ENCODE measurements around the gene TFF2.

The TFF2 gene

DNA sequence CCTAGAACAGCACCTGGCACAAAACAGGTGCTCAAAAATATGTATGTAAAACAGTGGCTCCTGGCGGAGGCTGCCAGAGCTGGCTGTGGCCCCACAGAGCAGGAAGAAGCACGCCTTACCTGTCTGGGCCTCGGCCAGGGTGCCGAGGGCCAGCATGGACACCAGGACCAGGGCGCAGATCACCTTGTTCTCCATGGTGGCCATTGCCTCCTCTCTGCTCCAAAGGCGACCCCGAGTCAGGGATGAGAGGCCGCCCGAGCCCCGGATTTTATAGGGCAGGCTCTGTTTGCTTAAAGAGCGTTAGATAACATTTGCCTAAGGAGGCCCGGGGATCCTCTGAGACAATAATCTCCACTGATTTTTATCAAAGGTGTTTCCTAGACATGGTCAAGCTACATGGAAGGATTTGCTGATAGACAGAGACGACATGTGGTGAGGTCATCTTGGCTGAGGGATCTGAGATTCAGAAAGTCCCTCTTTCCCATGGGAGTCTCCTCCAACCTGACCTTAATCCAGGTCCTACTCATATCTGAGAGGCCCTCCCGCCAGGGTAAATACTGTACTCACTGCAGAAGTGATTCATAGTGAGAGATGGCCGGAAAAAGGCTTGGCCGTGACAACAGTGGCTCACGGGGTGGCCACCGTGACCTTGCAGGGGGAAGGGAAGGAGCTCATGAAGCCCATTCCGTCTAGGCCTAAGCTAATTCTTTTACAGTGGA lies 15.7 kb upstream of the TFF2 start, which contains the start of gene TFF1:
TFF1 (minus strand) TSS at position 244 of the 719 bp plus-strand sequence; CDS start at position 204, 40 bp downstream.
- DNase-seq, result no peak

DNA sequence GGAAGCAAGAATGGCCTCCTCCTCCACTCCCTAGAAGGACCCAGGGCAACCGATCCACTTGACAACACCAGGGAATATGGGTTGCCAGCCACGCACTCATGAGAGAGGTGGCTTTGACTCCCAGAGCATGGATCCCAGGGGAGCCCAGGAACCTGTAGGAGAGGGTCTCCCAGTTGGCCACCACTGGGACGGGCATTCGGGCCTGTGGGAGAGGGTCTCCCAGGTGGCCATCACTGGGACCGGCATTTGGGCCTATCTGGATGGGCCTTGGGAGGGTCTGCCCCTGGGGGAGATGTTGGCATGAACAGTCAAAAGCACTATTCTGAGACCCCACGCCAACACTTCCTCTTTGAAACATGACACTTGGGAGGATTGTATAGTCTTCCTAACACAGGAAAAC lies 15.0 kb upstream of the TFF2 start:
- no peak for DNase-seq

DNA sequence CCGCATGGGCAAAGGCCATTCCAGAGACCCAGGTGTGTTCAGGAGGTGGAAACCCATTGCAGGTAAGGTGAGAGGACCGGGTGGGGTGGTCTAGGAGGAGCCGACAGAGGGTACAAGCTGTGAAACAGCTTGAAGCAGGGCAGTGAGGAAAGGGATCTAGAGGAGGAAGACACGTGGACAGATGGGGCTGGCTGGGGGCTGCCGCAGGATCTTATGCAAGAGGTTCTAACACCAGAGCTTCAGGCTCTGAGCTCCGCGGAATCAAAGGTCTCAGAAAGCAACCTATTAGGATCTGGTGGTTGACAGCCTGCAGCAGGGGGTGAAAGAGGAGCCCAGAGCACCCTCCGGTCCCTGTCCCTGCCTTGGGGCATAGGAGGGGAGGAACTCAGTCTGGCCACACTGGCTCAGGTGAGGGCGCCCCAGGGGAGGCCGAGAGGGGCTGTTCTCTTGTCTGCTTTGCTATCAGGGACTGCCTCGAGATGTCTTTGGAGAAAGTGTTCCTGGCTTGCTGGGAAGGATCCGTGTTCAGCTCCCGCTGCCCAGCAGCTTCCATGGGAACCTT lies 13.6 kb upstream of the TFF2 start:
- DNase-seq, result no peak

DNA sequence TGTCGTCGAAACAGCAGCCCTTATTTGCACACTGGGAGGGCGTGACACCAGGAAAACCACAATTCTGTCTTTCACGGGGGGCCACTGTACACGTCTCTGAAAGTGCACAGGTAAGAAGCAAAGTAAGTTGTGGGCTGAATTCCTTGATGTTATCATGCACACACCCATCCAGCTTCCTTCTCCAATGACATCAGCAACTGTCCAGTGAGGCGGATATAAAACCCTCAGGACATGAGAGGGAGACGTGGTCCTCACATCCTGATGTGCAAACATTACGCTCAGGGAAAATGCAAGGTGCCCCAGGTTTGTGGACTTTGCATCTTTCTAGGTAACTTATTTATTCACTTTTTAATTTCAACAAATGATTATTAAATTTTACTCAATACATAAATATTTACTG lies 12.5 kb upstream of the TFF2 start:
- no peak for DNase-seq

DNA sequence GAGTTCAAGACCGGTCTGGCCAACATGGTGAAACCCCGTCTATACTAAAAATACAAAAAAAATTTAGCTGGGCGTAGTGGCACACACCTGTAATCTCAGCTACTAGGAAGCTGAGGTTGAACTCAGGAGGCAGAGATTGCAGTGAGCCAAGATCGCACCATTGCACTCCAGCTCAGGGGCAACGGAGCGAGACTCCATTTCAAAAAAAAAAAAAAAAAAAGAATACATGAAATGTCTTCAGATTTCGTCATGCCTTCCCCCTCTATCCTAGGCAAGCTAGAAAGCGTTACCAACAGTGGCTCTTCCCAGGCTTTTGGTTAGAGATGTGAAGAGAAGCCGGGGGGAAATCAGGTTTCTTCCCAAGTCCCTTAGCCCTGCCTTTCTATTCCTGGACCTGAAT lies 11.9 kb upstream of the TFF2 start:
- DNase-seq, result no peak

DNA sequence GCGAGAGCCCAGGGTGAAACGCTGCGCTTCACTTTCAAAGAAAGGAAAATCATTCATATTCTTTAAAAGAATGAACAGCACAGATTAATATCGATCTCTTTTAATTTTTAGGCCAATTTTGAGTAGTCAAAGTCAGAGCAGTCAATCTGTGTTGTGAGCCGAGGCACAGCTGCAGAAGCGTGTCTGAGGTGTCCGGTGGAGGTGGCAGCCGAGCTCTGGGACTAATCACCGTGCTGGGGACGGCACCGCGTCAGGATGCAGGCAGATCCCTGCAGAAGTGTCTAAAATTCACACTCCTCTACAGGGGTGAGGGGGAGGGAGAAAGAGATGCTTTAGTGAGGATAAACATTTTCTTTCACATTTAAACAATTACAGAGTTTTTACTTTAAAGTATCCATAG lies 11.4 kb upstream of the TFF2 start:
- DNase-seq, result no peak

DNA sequence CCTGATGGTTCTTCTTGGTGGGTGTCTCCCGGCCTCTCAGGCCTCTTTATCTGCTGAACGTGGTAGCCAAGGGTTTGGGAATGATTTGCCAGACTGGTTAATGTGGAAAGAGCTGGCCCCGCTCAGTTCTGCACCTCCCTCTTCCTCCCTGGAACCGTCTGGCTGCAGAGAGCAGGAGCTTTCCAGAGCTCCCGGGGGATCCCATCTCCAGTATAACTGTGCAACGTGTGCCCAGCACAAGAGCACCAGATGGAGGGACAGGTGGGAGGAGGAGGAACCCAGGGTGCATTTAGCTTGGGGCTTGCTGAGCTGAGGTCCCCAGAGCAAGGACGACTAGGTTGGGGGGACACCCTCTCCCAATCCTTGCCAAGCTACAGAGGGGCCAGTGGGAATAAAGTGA lies 10.5 kb upstream of the TFF2 start:
- no peak for DNase-seq

DNA sequence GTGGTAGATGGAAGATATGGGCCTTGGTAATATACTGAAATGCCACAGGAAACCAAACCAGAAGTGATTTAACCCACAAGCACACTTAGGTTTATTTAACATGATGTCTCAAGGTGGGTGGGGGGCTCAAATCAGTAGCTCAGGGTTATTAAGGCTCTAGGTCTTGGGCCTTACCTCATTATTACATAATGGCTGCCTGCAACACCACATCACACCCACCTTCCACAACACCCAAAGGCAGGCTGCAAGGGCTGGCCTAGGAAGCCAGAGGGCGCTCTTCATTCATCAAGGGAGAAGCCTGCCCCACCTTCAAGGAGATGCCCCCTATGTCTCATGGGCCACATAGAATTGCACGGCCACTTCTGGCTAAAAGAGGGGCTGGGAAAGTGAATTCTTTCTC lies 9.5 kb upstream of the TFF2 start:
- DNase-seq, result no peak

DNA sequence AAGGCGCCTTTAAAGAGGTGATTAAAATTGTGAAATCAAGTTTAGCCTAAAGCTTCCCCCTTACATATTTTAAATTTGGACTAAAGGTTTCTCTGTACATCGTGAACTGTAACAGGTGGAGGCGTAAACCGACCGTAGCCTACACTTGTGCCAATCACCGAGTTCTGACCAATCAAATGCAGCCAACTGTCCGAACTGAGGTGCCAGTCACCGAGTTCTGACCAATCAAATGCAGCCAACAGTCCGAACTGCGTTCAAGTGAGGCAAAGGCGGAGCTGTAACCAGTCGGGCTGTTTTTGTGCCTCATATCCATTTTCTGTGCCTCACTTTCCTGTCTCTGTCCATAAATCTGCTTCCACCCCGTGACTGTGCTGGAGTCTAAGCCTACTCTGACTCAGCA lies 8.1 kb upstream of the TFF2 start:
- DNase-seq, result no peak

DNA sequence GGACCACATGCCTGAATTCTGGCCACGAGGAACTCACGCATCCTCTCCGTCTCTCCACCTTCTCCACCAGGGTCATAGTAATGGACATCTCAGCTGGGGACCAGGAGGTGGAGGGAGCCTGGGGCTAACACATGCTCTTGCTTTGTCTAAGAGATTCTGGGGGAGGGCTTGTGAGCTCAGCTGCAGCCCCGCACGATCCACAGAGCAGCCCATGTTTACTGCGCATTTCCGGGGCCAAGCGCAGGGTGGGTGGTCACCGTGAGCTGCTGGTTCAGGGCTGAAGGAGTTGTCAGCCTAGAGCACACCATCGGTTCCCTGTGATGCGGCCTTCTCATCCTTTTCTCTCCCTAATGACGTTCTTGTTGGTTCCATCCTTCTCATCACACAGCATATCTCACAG lies 7.5 kb upstream of the TFF2 start:
- DNase-seq, result no peak

DNA sequence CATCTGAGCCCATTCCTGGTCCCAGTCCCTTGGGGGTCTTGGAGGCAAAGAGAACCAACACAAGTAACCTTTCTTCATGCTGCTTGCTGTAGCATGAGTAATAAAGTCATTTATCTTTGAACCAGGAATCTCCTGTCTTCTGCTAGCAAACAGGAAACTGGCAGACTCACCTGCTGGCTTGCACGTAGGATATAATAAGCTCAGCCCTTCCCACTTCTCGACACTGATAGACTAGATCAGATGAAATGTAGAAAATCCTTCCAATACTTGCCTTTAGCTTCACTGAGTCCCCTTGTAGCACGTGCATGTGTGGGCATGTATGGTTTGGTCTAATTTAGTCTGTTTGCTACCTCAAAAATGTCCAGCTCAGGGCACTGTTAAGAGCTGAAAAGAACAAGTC lies 6.5 kb upstream of the TFF2 start:
- no peak for DNase-seq

DNA sequence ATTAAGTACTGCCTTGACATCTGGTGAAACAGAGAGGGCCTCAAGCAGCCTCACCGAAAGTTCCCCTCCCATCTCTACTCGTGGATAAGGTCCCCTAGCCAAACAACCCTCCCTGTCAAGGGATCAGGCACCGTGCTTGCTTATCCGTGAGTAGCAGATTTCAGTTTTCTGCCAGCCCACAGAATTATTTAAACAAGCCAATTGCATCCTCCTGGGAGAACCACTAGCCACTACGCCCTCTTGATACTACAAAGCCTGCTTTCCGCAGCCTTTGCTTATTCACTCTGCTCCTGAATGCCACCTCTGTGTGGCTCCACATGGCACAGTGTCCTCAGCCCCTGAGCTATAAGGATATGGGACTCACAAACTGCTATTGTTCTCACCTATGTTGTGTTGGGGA lies 5.9 kb upstream of the TFF2 start:
- DNase-seq, result no peak

DNA sequence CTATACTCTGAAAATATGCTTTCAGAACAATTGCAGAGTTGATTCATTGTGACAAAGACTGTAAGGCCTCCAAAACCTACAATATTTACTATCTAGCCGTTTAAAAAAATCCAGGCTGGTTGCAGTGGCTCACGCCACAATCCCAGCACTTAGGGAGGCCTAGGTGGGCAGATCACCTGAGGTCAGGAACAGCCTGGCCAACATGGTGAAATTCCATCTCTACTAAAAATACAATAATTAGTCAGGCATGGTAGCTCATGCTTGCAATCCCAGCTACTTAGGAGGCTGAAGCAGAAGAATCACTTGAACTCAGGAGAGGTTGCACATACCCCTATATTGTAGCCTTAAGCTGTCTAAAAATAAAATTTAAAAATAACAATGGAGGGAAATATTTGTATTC lies 5.3 kb upstream of the TFF2 start:
- DNase-seq, result no peak

DNA sequence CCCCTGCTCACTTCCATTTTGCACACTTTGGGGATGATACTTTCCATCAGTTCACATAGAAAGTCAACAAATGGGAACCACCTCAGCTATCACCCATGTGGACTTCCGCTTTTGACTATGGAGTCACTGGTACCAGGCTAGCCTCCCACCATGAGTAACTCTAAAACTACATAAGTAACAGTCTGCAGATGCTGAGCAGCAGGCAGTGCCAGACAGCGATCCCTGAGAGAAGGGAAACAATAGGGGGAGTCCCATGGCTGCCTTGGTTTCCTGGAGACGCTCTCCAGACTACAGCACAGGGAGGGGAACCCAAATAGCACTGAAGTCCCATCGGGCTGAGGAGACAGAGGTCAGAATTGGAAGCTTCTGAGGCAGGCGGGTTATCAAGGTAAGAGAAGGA lies 2.8 kb upstream of the TFF2 start:
- DNase-seq, result no peak

DNA sequence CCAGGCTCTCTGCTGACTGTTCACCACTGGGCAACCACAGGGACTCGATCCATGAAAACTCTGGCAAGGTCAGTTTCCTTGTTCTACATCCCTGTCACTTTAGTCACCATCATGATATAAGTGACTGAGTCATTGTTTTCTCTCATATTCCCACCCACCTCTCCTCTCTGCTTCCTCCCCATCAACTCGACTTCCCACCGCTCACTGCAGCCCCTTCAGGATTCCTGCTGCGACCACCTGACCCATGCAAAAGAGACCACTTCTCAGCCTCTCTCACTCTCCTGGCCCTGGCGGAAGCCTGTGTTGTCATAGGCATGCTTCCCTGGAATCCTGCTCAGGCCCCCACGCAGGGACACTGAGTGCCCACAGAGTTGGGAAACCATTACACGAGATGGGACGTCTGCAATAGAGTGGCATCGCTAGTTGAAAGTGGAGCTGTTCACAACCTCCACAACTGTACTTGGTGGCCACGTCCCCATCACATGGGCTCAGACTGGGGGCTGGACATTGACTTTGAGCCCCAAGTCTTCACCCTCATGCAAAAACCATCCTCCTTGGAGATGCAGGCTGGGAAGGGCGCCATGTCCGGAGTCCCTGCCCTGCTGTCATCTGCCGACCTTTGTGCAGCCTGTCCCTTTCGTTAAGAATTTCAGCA lies 1.8 kb upstream of the TFF2 start:
- DNase-seq, result no peak

DNA sequence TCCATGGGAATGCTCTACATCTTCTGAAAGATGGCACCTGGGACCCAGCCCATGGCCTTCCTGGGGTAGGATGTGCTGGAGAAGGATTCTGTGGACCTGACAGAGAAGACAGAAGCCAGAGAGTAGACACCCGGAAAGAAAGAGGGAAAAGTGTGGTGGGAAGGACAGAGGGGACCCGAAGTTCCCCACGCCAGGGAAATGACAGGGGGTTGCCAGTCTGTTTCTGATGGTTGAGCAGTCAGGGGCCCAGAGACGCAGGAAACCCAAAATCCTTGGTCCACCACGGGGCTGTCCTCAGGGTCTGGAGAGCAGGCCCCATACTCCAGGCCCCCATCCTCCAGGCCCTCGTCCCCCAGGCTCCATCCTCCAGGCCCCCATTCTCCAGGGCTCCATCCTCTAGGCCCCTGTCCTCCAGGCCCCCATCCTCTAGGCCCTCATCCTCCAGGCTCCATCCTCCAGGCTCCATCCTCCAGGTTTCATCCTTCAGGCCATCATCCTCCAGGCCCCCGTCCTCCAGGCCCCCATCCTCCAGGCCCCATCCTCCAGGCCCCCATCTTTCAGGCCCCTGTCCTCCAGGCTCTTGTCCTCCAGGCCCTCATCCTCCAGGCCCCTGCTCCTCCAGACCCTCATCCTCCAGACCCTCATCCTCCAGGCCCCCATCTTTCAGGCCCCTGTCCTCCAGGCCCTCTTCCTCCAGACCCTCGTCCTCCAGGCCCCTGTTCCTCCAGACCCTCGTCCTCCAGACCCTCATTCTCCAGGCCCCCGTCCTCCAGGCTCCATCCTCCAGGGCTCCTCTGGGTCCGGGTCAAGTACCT lies 1.0 kb upstream of the TFF2 start:
- no peak for DNase-seq

DNA sequence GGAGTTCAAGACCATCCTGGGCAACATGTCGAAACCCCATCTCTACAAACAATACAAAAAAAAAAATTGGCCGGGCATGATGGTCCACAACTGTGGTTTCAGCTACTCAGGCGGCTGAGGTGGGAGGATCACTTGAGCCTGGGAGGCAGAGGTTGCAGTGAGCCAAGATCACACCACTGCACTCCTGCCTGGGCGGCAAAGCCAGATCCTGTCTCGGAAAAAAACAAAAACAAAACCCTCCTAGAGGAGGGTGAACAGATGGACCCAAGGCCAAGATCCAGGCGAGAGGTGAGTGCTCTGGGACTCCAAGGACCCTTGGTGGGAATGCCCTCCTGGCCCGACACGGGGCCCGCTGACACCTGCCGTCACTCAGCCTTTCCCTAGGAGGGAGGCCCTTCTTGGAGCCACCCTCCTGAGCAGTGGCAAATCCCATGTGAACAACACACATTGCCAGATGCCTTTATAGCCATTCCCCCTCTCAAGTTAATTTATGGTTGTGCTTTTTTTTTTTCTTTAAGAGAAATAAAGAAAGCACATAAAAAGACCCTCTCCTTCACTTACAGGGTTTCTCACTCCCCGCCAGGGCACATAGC lies 380 bp downstream of the TFF2 start:
- no peak for DNase-seq

DNA sequence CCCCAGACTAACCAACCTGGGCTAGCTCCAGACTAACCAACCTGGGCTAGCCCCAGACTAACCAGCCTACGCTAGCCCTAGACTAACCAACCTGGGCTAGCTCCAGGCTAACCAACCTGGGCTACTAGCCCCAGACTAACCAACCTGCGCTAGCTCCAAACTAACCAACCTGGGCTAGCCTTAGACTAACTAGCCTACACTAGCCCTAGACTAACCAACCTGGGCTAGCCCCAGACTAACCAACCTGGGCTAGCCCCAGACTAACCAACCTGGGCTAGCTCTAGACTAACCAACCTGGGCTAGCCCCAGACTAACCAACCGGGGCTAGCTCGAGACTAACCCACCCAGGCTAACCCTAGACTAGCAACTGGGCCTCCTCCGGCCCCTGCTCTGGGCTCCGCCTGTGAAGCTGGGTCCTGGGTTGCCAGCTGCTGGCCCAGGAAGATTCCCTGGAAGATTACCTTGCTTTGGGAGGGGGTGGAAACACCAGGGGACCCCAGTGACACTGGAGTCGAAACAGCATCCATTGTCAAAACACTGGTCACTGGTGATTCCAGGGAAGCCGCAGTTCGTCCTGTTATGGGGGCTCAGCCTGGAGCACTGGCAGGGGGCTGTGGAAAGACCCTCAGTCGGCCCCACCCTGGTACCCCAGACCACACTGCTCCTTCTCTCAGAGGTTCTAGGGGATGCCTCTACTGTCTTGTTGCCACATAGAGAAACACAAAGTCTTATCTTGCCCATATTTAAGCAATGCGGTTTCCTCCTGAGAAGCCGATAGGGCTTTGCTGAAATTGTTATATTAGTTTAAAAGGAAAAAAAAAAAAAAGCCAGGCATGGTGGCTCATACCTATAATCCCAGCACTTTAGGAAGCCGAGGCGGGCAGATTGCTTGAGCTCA lies 1.1 kb downstream of the TFF2 start:
- no peak for DNase-seq

DNA sequence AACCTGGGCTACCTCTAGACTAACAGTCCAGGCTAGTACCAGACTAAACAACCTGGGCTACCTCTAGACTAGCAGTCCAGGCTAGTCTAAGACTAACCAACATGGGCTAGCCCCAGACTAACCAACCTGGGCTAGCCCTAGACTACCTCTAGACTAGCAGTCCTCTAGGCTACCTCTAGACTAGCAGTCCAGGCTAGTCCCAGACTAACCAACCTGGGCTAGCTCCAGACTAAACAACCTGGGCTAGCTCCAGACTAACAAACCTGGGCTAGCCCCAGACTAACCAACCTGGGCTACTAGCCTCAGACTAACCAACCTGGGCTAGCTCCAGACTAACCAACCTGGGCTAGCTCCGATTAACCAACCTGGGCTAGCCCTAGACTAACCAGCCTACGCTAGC lies 2.0 kb downstream of the TFF2 start:
- DNase-seq, result no peak

DNA sequence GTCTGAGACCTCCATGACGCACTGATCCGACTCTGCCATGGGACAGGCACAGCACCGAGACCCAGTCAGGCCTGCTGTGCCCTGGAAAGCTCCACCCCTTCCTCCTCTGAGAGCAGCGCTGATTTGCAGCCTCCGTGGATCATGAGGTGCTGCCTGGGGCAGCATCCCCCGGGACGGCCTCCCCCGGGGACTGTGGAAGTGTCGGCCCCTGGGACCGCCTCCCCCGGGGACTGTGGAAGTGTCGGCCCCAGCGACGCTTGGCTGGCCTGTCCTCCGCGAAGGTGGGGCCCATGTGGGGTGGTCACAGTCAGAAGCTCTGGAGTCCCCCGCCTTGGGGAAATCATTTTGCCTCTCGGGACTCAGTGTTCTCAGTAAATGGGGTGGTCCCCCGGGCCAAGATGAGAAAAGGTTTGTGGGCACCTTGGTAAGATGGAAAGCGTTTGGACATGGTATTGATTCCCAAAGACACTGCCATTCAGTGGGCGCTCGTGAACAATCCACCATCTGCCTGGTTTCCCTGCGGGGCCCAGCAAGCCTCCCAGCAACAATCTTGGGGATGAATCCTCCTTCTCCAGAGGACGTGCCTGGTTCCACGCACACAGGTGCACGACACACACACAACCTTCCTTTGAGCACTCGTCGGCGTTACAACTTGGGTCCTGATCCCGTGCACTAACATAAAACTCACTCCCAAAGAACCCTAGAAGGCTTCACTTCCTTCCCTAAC lies 3.0 kb downstream of the TFF2 start:
- DNase-seq, result no peak

All from hypothalamus (tissue), 51 donors.